Keratinocyte (primary cell): ENCODE data around the gene TALDO1. TPM values are rescaled to one million over a fixed set of nuclear protein-coding genes. Genes with fewer than 3 reads are reported as not detected.

Source experiments
- DNase-seq: peaks from one replicate; pipeline ENCODE4 v3.0.0-alpha.2; 2011; ENCODE audit warnings: low read depth, missing footprints, low spot score
- FAIRE-seq: peaks from 2 replicates; lab custom pipeline; 2011; peaks lifted over from hg19 to GRCh38; lab: Jason Lieb, UNC
- H2AFZ ChIP-seq: 2 replicates; pipeline ENCODE4 v1.6.0; 2012; ENCODE audit warnings: low read length, control low read depth, inconsistent platforms; ENCODE audit not compliant: control insufficient read depth
- H3K27ac ChIP-seq: 2 replicates; pipeline ENCODE4 v1.5.1; 2011; ENCODE audit warnings: low read length; ENCODE audit not compliant: control insufficient read depth, insufficient read depth
- H3K27me3 ChIP-seq: 3 replicates; pipeline ENCODE4 v1.6.0; 2011; ENCODE audit warnings: low read length; ENCODE audit not compliant: control insufficient read depth, insufficient read depth; ENCODE audit errors: extremely low read depth
- H3K36me3 ChIP-seq, 2 experiments: 2 replicates in 1 of 2; 3 replicates in 1 of 2; pipeline ENCODE4 v1.5.1; 2011; ENCODE audit warnings: low read length in 2 of 2, mild to moderate bottlenecking in 1 of 2; ENCODE audit not compliant: control insufficient read depth in 2 of 2, insufficient read depth in 2 of 2; ENCODE audit errors: extremely low read depth in 1 of 2
- H3K4me1 ChIP-seq: 3 replicates; pipeline ENCODE4 v1.5.1; 2011; ENCODE audit warnings: low read length; ENCODE audit not compliant: control insufficient read depth, insufficient read depth; ENCODE audit errors: extremely low read depth
- H3K4me2 ChIP-seq: 3 replicates; pipeline ENCODE4 v1.6.0; 2011; ENCODE audit warnings: low read depth, low read length; ENCODE audit not compliant: control insufficient read depth, insufficient read depth; ENCODE audit errors: extremely low read depth
- H3K4me3 ChIP-seq, 3 experiments: fragments of 200-600 bp in 1 of 3; sonication (generic) in 1 of 3; 2 replicates in 2 of 3; 3 replicates in 1 of 3; pipeline ENCODE4 v1.5.1; 2011 to 2016; ENCODE audit warnings: low read length in 3 of 3, mild to moderate bottlenecking in 3 of 3, control low read depth in 2 of 3, inconsistent platforms in 1 of 3, low read depth in 1 of 3, mixed read lengths in 1 of 3, mixed run types in 1 of 3, moderate library complexity in 1 of 3; ENCODE audit not compliant: control insufficient read depth in 2 of 3, insufficient read depth in 2 of 3; ENCODE audit errors: extremely low read depth in 1 of 3
- H3K79me2 ChIP-seq: 2 replicates; pipeline ENCODE4 v1.6.0; 2012; ENCODE audit warnings: low read length; ENCODE audit not compliant: control insufficient read depth, insufficient read depth
- H3K9ac ChIP-seq: 3 replicates; pipeline ENCODE4 v1.6.0; 2011; ENCODE audit warnings: low read length; ENCODE audit not compliant: control insufficient read depth, insufficient read depth; ENCODE audit errors: extremely low read depth
- H3K9me1 ChIP-seq: 3 replicates; pipeline ENCODE4 v1.6.0; 2011; ENCODE audit warnings: low read length; ENCODE audit not compliant: control insufficient read depth, insufficient read depth; ENCODE audit errors: extremely low read depth
- H3K9me3 ChIP-seq: 2 replicates; pipeline ENCODE4 v1.5.1; 2012; ENCODE audit warnings: low read depth, low read length; ENCODE audit not compliant: control insufficient read depth
- H4K20me1 ChIP-seq: 3 replicates; pipeline ENCODE4 v1.6.0; 2011; ENCODE audit warnings: low read length; ENCODE audit not compliant: control insufficient read depth, insufficient read depth; ENCODE audit errors: extremely low read depth
- EZH2 ChIP-seq: IDR thresholded peaks from one replicate; pipeline ENCODE4 v1.6.1; 2012; ENCODE audit warnings: inconsistent platforms, mild to moderate bottlenecking, low read length, moderate library complexity
- dilution Hi-C: fragments of 300-500 bp; cut with MboI; formaldehyde crosslinking; loops from one replicate; pipeline ENCODE4 v1.7.0; 2020; ENCODE audit warnings: low sequenced_read_pairs; ENCODE audit not compliant: extremely low pct_ligation_motif_present
- polyA plus RNA-seq, 5 experiments: library from polyadenylated mRNA; depleted of rRNA in 3 of 5; stranded (reverse) in 3 of 5; stranded (forward) in 1 of 5; unstranded in 1 of 5; fragments of >200 nt; gene quantifications; 1 replicate in 1 of 5; 2 replicates in 3 of 5; 3 replicates in 1 of 5; pipeline versions ENCODE4 v1.2.1 to v1.2.3, GENCODE V29; 2011 to 2012; ENCODE audit warnings: missing spikeins in 2 of 5, low read depth in 1 of 5, low replicate concordance in 1 of 5
- TF ChIP-seq, protein P1 (sequence below), 3 experiments: IDR thresholded peaks in 1 of 3; conservative IDR thresholded peaks in 1 of 3; optimal IDR thresholded peaks in 1 of 3; 2 replicates in 2 of 3; 3 replicates in 1 of 3; pipeline versions ENCODE3 to v1.5.1; 2011; ENCODE audit warnings: low read length in 3 of 3, mild to moderate bottlenecking in 3 of 3, moderate library complexity in 2 of 3, control low read depth in 1 of 3, inconsistent platforms in 1 of 3; ENCODE audit not compliant: insufficient read depth in 2 of 3; ENCODE audit errors: extremely low read depth in 1 of 3

TALDO1 gene
- polyA plus RNA-seq, 1 donor (not counting 4 experiments of a cell fraction or from before 2014, with no cell fraction given): 162 TPM

DNA sequence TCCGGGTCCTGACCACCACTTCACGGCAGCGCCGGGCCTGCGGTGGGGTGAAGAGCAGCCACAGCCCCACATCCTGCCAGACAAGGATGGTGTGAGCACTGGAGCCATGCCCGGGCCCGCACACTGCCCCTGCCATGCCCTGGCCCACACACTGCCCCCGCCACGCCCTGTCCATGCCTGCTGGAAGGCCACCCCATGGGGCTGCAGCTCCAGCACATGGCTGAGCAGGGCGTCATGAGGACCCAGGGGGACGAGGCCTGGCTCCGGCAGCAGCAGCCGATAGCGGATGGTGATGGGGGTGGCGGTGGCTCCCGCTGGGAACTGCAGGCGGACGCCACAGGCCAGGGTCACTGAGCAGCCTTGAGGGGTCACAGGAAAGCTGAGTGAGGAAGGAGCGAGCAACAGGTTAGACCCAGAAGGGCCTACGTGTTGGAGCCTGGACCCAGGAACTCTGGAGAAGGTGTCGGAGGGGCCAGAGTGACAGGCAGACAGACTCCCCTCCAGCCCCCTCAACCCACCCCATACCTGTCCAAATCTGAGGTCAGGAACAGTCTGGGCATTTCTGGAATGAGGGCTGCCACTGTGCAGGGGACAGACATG lies 54.9 kb downstream of the TALDO1 start:
- Histone ChIP-seq H3K4me1 (peaks cover 19% of the 10 kb centered on the region), H3K79me2 (no peaks in the 10 kb centered on the region), H4K20me1 (no peaks in the 10 kb centered on the region), H3K27ac (no peak overlapping the region), H3K36me3 (peaks cover 0 to 17% of the 10 kb centered on the region in 2 experiments), H3K4me3 (no peak overlapping the region), H3K4me2 (no peak overlapping the region), H3K9me1 (no peaks in the 10 kb centered on the region), H3K27me3 (no peaks in the 10 kb centered on the region), H3K9ac (no peak overlapping the region), H2AFZ (no peak overlapping the region), H3K9me3 (no peaks in the 10 kb centered on the region)
- TF ChIP-seq EZH2: no peak
- TF ChIP-seq, protein P1, sequence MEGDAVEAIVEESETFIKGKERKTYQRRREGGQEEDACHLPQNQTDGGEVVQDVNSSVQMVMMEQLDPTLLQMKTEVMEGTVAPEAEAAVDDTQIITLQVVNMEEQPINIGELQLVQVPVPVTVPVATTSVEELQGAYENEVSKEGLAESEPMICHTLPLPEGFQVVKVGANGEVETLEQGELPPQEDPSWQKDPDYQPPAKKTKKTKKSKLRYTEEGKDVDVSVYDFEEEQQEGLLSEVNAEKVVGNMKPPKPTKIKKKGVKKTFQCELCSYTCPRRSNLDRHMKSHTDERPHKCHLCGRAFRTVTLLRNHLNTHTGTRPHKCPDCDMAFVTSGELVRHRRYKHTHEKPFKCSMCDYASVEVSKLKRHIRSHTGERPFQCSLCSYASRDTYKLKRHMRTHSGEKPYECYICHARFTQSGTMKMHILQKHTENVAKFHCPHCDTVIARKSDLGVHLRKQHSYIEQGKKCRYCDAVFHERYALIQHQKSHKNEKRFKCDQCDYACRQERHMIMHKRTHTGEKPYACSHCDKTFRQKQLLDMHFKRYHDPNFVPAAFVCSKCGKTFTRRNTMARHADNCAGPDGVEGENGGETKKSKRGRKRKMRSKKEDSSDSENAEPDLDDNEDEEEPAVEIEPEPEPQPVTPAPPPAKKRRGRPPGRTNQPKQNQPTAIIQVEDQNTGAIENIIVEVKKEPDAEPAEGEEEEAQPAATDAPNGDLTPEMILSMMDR (optimal IDR thresholded peaks at IDR 0.05 in 1 of 3, IDR thresholded peaks at IDR 0.05 in 1 of 3, conservative IDR thresholded peaks at IDR 0.05 in 1 of 3; ENCODE audit: extremely low read depth in 1 of 3, insufficient read depth in 2 of 3, low read length in 3 of 3): no peak
- no peak for FAIRE-seq
- dilution Hi-C loops: no loop called here
- no peak for DNase-seq

DNA sequence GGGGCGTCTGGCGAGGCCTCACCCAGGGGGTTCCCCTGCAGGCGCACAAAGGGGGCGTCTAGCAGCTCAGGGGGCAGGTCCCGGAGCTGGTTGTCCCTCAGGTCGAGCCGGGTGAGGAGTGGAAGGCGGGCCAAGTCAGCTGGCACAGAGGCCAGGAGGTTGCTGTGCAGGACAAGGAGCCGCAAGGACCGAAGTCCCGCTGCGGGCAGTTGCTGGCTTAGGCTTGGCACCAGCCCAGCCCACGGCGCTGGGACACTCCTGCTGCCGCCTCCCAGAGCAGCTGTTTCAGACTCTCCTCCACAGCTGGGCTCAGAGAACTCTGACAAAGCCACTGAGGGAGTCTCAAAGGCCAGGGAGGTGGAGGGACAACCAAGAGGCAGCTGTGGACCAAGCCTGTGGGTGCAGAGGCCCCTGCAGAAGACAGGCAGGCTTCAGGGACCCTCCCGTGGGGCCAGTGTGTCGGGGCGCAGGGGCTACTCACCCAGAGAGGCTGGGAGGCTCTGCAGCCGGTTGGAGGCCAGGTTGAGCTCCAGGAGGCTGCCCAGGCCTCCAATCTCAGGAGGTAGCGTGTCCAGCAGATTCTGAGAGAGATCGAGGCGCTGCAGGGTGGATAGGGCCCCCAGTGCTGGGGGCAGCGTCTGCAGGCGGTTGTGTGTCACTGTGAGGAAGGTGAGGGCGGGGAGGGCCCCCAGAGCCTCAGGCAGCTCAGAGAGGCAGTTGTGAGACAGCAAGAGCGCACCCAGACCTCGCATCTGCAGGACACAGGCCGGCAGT lies 55.6 kb downstream of the TALDO1 start:
- H3K79me2 ChIP-seq: no peaks in the 10 kb centered on the region
- no peaks in the 10 kb centered on the region for H3K9me3 ChIP-seq
- FAIRE-seq: no peak
- H3K27ac ChIP-seq: no peak overlapping the region
- dilution Hi-C loops: no loop called here
- no peaks in the 10 kb centered on the region for H3K27me3 ChIP-seq
- no peaks in the 10 kb centered on the region for H3K9me1 ChIP-seq
- TF ChIP-seq, protein P1 (optimal IDR thresholded peaks at IDR 0.05 in 1 of 3, IDR thresholded peaks at IDR 0.05 in 1 of 3, conservative IDR thresholded peaks at IDR 0.05 in 1 of 3; ENCODE audit: extremely low read depth in 1 of 3, insufficient read depth in 2 of 3, low read length in 3 of 3): no peak
- TF ChIP-seq EZH2: no peak
- peaks cover 0 to 17% of the 10 kb centered on the region in 2 experiments for H3K36me3 ChIP-seq
- peaks cover 16% of the 10 kb centered on the region for H3K4me1 ChIP-seq
- no peak overlapping the region for H3K4me2 ChIP-seq
- no peaks in the 10 kb centered on the region for H4K20me1 ChIP-seq
- H2AFZ ChIP-seq: no peak overlapping the region
- no peak overlapping the region for H3K9ac ChIP-seq
- H3K4me3 ChIP-seq: no peak overlapping the region
- no peak for DNase-seq
